ENCODE results near the gene HDGF. TPM values are rescaled to one million over a fixed set of nuclear protein-coding genes. Genes with fewer than 3 reads are reported as not detected.
A peak's percentile ranks its signal among the peaks of the same experiment; 100 is the strongest.

HDGF gene
- total and polyA plus RNA-seq, 2 of the 8 experiments (the other 6 are each of a cell fraction or from before 2014, with no cell fraction given): 145 to 391 TPM

- TF ChIP-seq YY1 (IDR thresholded peaks at IDR 0.05; ENCODE audit: low read depth, low read length): peak; percentile 84
Observed at GRCh38 chr1:156746728-156747631, 4.5 kb downstream of the HDGF start (continued).

Data from H1 (cell line).